Measurements from ENCODE around the gene SUN3. TPM values are rescaled to one million over a fixed set of nuclear protein-coding genes. Genes with fewer than 3 reads are reported as not detected.

Gene SUN3
- total RNA-seq, 6 donors from 2014 or later: not detected

DNA sequence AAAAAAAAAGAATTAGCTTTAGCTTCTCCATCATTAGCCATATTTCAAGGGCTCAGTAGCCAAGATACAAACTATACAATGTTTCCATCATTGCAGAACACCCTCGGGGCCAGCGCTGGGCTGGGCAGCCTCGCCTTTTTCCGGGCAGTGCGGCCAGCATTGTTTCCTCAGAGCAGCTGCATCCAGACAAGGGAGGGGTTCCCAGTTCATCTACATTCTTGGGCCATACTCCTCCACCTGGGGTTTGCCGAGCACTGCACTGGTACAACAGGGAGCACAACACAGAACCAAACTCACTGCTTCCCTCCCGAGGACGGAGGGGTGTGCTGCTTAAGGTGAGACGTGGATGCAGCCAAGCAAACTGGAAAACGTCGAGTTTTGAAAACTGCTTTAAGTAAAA lies 78.2 kb downstream of the SUN3 start:
- peak; percentile 21 to 83 for ATAC-seq (ENCODE audit: low FRiP score in 2 of 2)
- peaks cover 10 to 21% (median 13%) of the 10 kb centered on the region in 4 donors for H3K4me1 ChIP-seq
- TF ChIP-seq, protein P1, sequence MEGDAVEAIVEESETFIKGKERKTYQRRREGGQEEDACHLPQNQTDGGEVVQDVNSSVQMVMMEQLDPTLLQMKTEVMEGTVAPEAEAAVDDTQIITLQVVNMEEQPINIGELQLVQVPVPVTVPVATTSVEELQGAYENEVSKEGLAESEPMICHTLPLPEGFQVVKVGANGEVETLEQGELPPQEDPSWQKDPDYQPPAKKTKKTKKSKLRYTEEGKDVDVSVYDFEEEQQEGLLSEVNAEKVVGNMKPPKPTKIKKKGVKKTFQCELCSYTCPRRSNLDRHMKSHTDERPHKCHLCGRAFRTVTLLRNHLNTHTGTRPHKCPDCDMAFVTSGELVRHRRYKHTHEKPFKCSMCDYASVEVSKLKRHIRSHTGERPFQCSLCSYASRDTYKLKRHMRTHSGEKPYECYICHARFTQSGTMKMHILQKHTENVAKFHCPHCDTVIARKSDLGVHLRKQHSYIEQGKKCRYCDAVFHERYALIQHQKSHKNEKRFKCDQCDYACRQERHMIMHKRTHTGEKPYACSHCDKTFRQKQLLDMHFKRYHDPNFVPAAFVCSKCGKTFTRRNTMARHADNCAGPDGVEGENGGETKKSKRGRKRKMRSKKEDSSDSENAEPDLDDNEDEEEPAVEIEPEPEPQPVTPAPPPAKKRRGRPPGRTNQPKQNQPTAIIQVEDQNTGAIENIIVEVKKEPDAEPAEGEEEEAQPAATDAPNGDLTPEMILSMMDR (IDR thresholded peaks at IDR 0.05): no peak
- TF ChIP-seq EP300 (IDR thresholded peaks at IDR 0.05): peak in 1 of 4 donors; percentile 13
- TF ChIP-seq POLR2AphosphoS5 (IDR thresholded peaks at IDR 0.05): peak in 1 of 2 donors; percentile 62
- TF ChIP-seq POLR2A (IDR thresholded peaks at IDR 0.05): no peak
- H3K36me3 ChIP-seq: peaks cover 0 to 16% (median 5%) of the 10 kb centered on the region in 4 donors
- peak; percentile 42 to 62 for DNase-seq
- H3K27me3 ChIP-seq: no peaks in the 10 kb centered on the region
- 46 to 53% methylated on average over 11 of the region's 11 CpGs for WGBS, 2 donors
- no peaks in the 10 kb centered on the region for H3K9me3 ChIP-seq
- peak overlapping the region in 1 of 4 donors; percentile 43 for H3K27ac ChIP-seq
- no peak overlapping the region for H3K4me3 ChIP-seq

DNA sequence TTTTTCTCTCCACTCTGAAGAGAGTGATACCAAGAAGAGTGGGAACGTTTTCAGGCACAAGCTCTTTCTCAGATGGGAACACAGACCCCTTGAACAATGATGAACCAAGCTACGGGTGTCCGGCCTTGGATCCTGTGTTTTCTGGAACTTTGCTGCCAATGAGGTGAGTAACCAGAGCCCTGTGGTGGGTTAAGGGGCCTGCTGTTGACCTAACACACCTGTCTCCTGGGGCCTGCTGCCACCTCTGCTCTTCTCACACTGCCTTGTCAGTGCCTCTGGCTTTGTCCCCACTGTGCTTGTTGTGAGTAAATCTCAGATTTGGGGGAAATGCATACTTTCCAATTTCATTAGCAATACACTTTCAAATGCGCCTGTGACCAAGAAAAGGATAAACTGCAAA lies 79.2 kb downstream of the SUN3 start:
- H3K27me3 ChIP-seq: no peaks in the 10 kb centered on the region
- no peak for DNase-seq
- no peak overlapping the region for H3K4me3 ChIP-seq
- WGBS, 2 donors: 86 to 88% methylated on average over 4 of the region's 4 CpGs
- peaks cover 0 to 7% (median 3%) of the 10 kb centered on the region in 4 donors for H3K36me3 ChIP-seq
- no peaks in the 10 kb centered on the region for H3K9me3 ChIP-seq
- no peak for TF ChIP-seq EP300 (IDR thresholded peaks at IDR 0.05)
- TF ChIP-seq POLR2AphosphoS5 (IDR thresholded peaks at IDR 0.05): no peak
- TF ChIP-seq, protein P1 (IDR thresholded peaks at IDR 0.05): no peak
- no peak for TF ChIP-seq POLR2A (IDR thresholded peaks at IDR 0.05)
- H3K27ac ChIP-seq: no peak overlapping the region
- H3K4me1 ChIP-seq: peaks cover 10 to 28% (median 13%) of the 10 kb centered on the region in 4 donors
- no peak for ATAC-seq (ENCODE audit: low FRiP score in 2 of 2)

DNA sequence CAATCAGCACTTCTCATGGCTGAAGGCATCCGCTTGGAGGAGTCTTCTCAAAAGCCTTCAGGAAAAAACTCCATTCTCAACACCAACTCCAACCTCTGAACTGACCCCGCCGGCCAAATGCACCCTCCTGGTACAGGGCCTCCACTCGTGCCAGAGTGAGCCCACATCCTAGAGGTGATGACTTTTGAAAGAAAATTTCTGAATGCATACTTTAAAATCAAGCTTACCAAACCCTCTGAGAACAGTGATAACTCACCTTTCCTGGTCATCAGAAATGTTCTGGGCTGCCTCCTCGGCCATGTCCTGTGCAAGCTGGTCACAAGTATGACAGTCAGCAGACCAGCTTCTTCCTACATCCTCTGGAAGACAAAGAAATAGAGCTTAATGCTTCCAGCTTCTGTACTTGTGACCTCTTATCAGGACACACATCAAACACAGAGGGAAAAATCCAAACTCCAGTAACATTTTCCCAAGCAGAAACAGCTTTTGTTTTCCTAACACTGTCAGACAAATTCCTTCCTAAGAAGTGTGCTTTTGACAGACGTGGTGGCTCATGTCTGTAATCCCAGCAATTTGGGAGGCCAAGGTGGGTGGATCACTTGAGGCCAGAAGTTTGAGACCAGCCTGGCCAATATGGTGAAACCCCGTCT lies 80.6 kb downstream of the SUN3 start, which contains the start of gene PKD1L1:
PKD1L1 (minus strand) TSS at position 326 of the 650 bp plus-strand sequence; CDS start at position 300, 26 bp downstream.
- DNase-seq (no peak), ATAC-seq (ENCODE audit: low FRiP score in 2 of 2) (no peak)
- Histone ChIP-seq H3K27me3 (no peaks in the 10 kb centered on the region), H3K9me3 (no peaks in the 10 kb centered on the region), H3K4me3 (no peak within 1 kb of the TSS), H3K36me3 (no peaks in the 10 kb centered on the region), H3K27ac (peak within 1 kb of the TSS in 3 of 4 donors; percentile 2 to 34 (median 19)), H3K4me1 (peaks cover 10 to 28% (median 13%) of the 10 kb centered on the region in 4 donors)
- no peak for TF ChIP-seq POLR2A (IDR thresholded peaks at IDR 0.05)
- TF ChIP-seq EP300 (IDR thresholded peaks at IDR 0.05): peak in 1 of 4 donors; percentile 7
- TF ChIP-seq POLR2AphosphoS5 (IDR thresholded peaks at IDR 0.05): no peak
- TF ChIP-seq, protein P1 (IDR thresholded peaks at IDR 0.05): no peak
- WGBS, 2 donors: 72 to 75% methylated on average over 7 of the region's 7 CpGs

DNA sequence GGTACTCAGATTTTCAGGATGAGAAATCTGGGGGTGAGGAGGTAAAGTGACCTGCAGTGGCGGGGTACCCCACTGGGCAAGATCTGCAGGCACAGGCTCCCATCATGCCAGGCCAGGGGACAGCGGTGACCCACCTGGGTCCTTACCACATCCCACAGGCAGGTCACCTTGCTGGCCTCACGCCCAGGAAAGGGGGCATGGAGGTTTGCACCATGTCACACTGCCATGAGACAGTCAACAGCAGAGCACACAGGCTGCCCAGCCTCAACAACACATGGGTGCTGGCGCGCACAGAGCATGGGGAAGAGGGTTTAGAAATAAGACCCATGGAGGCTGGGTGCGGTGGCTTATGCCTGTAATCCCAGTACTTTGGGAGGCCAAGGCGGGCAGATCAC lies 81.6 kb downstream of the SUN3 start:
- DNase-seq: no peak
- H3K4me1 ChIP-seq: peaks cover 12 to 29% (median 16%) of the 10 kb centered on the region in 4 donors
- H3K36me3 ChIP-seq: no peaks in the 10 kb centered on the region
- no peaks in the 10 kb centered on the region for H3K27me3 ChIP-seq
- H3K4me3 ChIP-seq: no peak overlapping the region
- WGBS, 2 donors: 95 to 100% methylated on average over 5 to 7 of the region's 7 CpGs
- no peak for TF ChIP-seq POLR2AphosphoS5 (IDR thresholded peaks at IDR 0.05)
- no peak for TF ChIP-seq EP300 (IDR thresholded peaks at IDR 0.05)
- TF ChIP-seq, protein P1 (IDR thresholded peaks at IDR 0.05): no peak
- TF ChIP-seq POLR2A (IDR thresholded peaks at IDR 0.05): no peak
- H3K9me3 ChIP-seq: no peaks in the 10 kb centered on the region
- peak overlapping the region in 3 of 4 donors; percentile 2 to 34 (median 19) for H3K27ac ChIP-seq
- no peak for ATAC-seq (ENCODE audit: low FRiP score in 2 of 2)
